Measurements from ENCODE around the gene CYP4F8. TPM values are rescaled to one million over a fixed set of nuclear protein-coding genes. Genes with fewer than 3 reads are reported as not detected.

The CYP4F8 gene
- total and polyA plus RNA-seq, 2 of the 8 experiments (the other 6 are each of a cell fraction or from before 2014, with no cell fraction given): not detected

- no peak for TF ChIP-seq HDAC2 (IDR thresholded peaks at IDR 0.05; ENCODE audit: borderline replicate concordance in 1 of 2, low read depth in 2 of 2, low read length in 2 of 2)
Observed at GRCh38 chr19:15609261-15609660, 5.8 kb upstream of the CYP4F8 start (continued).
